Measurements from ENCODE around the gene POLR2M. TPM values are rescaled to one million over a fixed set of nuclear protein-coding genes. Genes with fewer than 3 reads are reported as not detected.

The POLR2M gene
- total RNA-seq, 2 donors from 2014 or later = 61.7 to 75.9 TPM

- H3K4me1 ChIP-seq = no peaks in the 10 kb centered on the region
- H3K36me3 ChIP-seq = no peaks in the 10 kb centered on the region
- no peak for TF ChIP-seq CTCF (IDR thresholded peaks at IDR 0.05)
- H3K27ac ChIP-seq = no peak overlapping the region
- no peak for DNase-seq
- intact Hi-C loops (cut with DNase I) = no loop called here
- no peak overlapping the region for H3K4me3 ChIP-seq
- no peaks in the 10 kb centered on the region for H3K27me3 ChIP-seq
- H3K9me3 ChIP-seq = no peaks in the 10 kb centered on the region
- H3K9ac ChIP-seq (ENCODE audit: low read depth in 2 of 2, low read length in 2 of 2) = no peak overlapping the region
Observed at GRCh38 chr15:57756466-57756865, 50.0 kb downstream of the POLR2M start.

GRCh38 chr15:57758560-57758959 lies 52.0 kb downstream of the POLR2M start:
- H3K36me3 ChIP-seq = no peaks in the 10 kb centered on the region
- intact Hi-C loops (cut with DNase I) = no loop called here
- TF ChIP-seq CTCF (IDR thresholded peaks at IDR 0.05) = no peak

GRCh38 chr15:57761562-57761961 lies 55.0 kb downstream of the POLR2M start:
- intact Hi-C loops (cut with DNase I) = loop anchor here (10.0 kb wide), 1 partner anchor 423 kb away; no protein-coding TSS in a partner anchor
- Histone ChIP-seq H3K9me3 (no peaks in the 10 kb centered on the region), H3K27ac (no peak overlapping the region), H3K4me3 (no peak overlapping the region), H3K4me1 (no peaks in the 10 kb centered on the region), H3K27me3 (no peaks in the 10 kb centered on the region), H3K9ac (ENCODE audit: low read depth in 2 of 2, low read length in 2 of 2) (no peak overlapping the region), H3K36me3 (no peaks in the 10 kb centered on the region)
- DNase-seq = no peak
- TF ChIP-seq CTCF (IDR thresholded peaks at IDR 0.05) = no peak

More at GRCh38 chr15:57758560-57758959, 52.0 kb downstream of the POLR2M start:
- H3K4me3 ChIP-seq = no peak overlapping the region
- no peak overlapping the region for H3K9ac ChIP-seq (ENCODE audit: low read depth in 2 of 2, low read length in 2 of 2)
- H3K27me3 ChIP-seq = no peaks in the 10 kb centered on the region
- no peaks in the 10 kb centered on the region for H3K9me3 ChIP-seq
- no peak overlapping the region for H3K27ac ChIP-seq
- no peaks in the 10 kb centered on the region for H3K4me1 ChIP-seq
- no peak for DNase-seq

- Histone ChIP-seq H3K27me3 (no peaks in the 10 kb centered on the region), H3K4me1 (no peaks in the 10 kb centered on the region), H3K36me3 (no peaks in the 10 kb centered on the region), H3K4me3 (no peak overlapping the region), H3K27ac (no peak overlapping the region), H3K9ac (ENCODE audit: low read depth in 2 of 2, low read length in 2 of 2) (no peak overlapping the region), H3K9me3 (no peaks in the 10 kb centered on the region)
- DNase-seq = no peak
- intact Hi-C loops (cut with DNase I) = loop anchor here (10.0 kb wide), 1 partner anchor 422 kb away; no protein-coding TSS in a partner anchor
- TF ChIP-seq CTCF (IDR thresholded peaks at IDR 0.05) = no peak
Observed at GRCh38 chr15:57762302-57762701, 55.8 kb downstream of the POLR2M start.

GRCh38 chr15:57763176-57763964 lies 56.9 kb downstream of the POLR2M start:
- intact Hi-C loops (cut with DNase I) = loop anchor here (10.0 kb wide), 1 partner anchor 421 kb away; no protein-coding TSS in a partner anchor
- DNase-seq = no peak
- no peak overlapping the region for H3K4me3 ChIP-seq
- no peak overlapping the region for H3K27ac ChIP-seq
- H3K4me1 ChIP-seq = no peaks in the 10 kb centered on the region
- no peak overlapping the region for H3K9ac ChIP-seq (ENCODE audit: low read depth in 2 of 2, low read length in 2 of 2)
- no peaks in the 10 kb centered on the region for H3K36me3 ChIP-seq
- no peaks in the 10 kb centered on the region for H3K9me3 ChIP-seq
- TF ChIP-seq CTCF (IDR thresholded peaks at IDR 0.05) = no peak
- no peaks in the 10 kb centered on the region for H3K27me3 ChIP-seq

Other genes starting within 250 kb of the POLR2M start
- gene MYZAP, start 114.8 kb upstream of the POLR2M start, total RNA-seq = 10 to 100 TPM; 11.7 to 12.2 TPM

Data from colonic mucosa (tissue), 4 donors.